Measurements from ENCODE around the gene RSU1. TPM values are rescaled to one million over a fixed set of nuclear protein-coding genes. Genes with fewer than 3 reads are reported as not detected.
A peak's percentile ranks its signal among the peaks of the same experiment; 100 is the strongest.

RSU1 gene
- total RNA-seq, 1 donor from 2014 or later: 33.7 TPM

DNA sequence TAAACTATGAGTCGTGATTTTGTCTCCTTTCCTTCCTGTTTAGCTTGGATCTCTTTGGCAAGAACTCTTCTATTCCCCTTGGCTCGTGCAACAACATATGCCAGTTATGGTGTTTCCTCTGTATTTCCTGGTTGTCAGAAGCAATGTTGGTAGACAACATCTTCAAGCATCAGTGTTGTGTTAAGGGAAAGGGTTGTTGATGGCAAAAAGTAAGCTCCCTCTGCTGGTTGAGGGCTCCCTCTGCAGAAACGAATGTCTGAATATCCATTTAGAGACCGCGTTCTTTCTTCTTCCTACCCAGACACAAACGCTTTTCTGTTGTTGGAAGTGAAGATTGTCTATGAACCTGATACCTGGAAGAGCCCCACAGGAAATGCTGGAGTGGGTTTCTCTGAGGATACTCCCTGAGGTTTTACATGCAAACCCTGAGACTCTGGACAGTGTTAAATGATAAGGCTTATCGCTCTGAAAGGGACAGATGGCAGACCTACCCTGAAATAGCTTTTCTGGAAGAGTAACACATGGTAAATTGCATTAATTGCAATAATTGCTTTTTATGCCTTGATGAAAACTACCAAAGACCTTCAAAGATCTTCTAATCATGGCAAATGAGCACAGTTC, 272.0 kb downstream of the RSU1 start:
- Mint-ChIP-seq H3K27ac (ENCODE audit: unreplicated experiment) (no peak overlapping the region), H3K4me1 (no peaks in the 10 kb centered on the region), H3K27me3 (ENCODE audit: low read depth) (peaks cover 52% of the 10 kb centered on the region), H3K4me3 (no peak overlapping the region), H3K36me3 (ENCODE audit: low read depth) (no peaks in the 10 kb centered on the region), H3K9me3 (no peaks in the 10 kb centered on the region)
- no peak for DNase-seq (ENCODE audit: low read depth, low spot score)
- TF ChIP-seq, protein P1, sequence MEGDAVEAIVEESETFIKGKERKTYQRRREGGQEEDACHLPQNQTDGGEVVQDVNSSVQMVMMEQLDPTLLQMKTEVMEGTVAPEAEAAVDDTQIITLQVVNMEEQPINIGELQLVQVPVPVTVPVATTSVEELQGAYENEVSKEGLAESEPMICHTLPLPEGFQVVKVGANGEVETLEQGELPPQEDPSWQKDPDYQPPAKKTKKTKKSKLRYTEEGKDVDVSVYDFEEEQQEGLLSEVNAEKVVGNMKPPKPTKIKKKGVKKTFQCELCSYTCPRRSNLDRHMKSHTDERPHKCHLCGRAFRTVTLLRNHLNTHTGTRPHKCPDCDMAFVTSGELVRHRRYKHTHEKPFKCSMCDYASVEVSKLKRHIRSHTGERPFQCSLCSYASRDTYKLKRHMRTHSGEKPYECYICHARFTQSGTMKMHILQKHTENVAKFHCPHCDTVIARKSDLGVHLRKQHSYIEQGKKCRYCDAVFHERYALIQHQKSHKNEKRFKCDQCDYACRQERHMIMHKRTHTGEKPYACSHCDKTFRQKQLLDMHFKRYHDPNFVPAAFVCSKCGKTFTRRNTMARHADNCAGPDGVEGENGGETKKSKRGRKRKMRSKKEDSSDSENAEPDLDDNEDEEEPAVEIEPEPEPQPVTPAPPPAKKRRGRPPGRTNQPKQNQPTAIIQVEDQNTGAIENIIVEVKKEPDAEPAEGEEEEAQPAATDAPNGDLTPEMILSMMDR (conservative IDR thresholded peaks at IDR 0.05): peak; percentile 75

DNA sequence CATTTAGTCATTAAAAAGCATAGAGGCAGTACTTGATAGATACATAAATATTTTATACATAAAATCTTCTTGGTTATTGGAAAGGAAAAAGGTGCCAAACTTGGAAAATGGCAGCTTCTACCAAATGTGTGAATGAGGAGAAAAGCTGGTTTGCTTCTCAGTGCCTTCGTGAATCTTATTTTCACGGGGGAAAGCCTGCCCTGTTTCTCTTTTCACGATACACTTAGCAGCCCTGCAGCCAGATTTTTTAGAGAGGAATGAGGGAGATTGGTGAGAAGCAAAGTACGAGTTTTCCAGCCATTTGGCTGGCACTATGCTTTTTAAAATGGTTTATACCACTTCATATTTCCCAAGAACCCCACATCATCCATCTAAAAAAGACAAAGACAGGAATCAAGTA, 272.6 kb downstream of the RSU1 start:
- H3K27me3 Mint-ChIP-seq (ENCODE audit: low read depth): peaks cover 53% of the 10 kb centered on the region
- H3K4me1 Mint-ChIP-seq: no peaks in the 10 kb centered on the region
- H3K36me3 Mint-ChIP-seq (ENCODE audit: low read depth): no peaks in the 10 kb centered on the region
- DNase-seq (ENCODE audit: low read depth, low spot score): no peak
- no peak overlapping the region for H3K27ac Mint-ChIP-seq (ENCODE audit: unreplicated experiment)
- no peaks in the 10 kb centered on the region for H3K9me3 Mint-ChIP-seq
- H3K4me3 Mint-ChIP-seq: no peak overlapping the region
- TF ChIP-seq, protein P1 (conservative IDR thresholded peaks at IDR 0.05): no peak

DNA sequence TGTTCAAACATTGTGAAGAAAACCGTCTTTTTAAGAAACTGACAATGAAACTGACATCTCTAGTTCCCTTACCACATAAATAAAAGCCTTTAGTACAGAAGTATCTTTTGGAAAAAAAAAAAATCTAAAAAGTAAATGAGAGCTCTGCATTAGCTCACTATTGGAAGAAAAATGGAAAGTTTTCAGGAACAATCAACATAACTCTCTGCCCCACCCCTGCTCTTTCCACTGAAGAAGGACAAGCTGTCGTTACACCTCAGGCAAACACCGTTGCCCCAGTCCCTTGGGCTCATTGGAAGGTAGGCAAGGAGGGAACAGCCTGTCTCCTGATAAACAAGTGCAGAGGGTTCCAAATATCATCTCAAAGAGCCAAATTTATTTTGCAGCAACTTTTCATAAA, 273.1 kb downstream of the RSU1 start:
- Mint-ChIP-seq H3K27me3 (ENCODE audit: low read depth) (peaks cover 57% of the 10 kb centered on the region), H3K4me1 (no peaks in the 10 kb centered on the region), H3K36me3 (ENCODE audit: low read depth) (no peaks in the 10 kb centered on the region), H3K9me3 (no peaks in the 10 kb centered on the region), H3K27ac (ENCODE audit: unreplicated experiment) (no peak overlapping the region), H3K4me3 (no peak overlapping the region)
- TF ChIP-seq, protein P1 (conservative IDR thresholded peaks at IDR 0.05): no peak
- DNase-seq (ENCODE audit: low read depth, low spot score): no peak
